Measurements from ENCODE around the gene UBAC1. TPM values are rescaled to one million over a fixed set of nuclear protein-coding genes. Genes with fewer than 3 reads are reported as not detected.

UBAC1 gene
- total RNA-seq, 1 experiment from 2014 or later: 54.8 TPM

- ATAC-seq (no peak), DNase-seq (ENCODE audit: low read depth, low spot score) (no peak)
- ChIA-PET POLR2A (no interaction called here), CTCF (no interaction called here), RAD21 (ENCODE audit: low non-redundant PET in 1 of 2, low total read pairs in 2 of 2, uncharacterized antibody in 2 of 2, unreplicated experiment in 2 of 2) (no interaction called here)
- Histone ChIP-seq H3K4me3 (replicated peaks in 1 of 2; ENCODE audit: low read depth in 1 of 2, low read length in 2 of 2) (no peak overlapping the region), H3K4me2 (ENCODE audit: low read length) (no peak overlapping the region), H3K27ac (ENCODE audit: low read depth, low read length) (no peak overlapping the region), H3K9ac (ENCODE audit: low read length) (no peak overlapping the region), H3K79me2 (ENCODE audit: insufficient read depth, low read length) (no peaks in the 10 kb centered on the region), H3K36me3 (ENCODE audit: control insufficient read depth in 1 of 2, insufficient read depth in 2 of 2, low read length in 2 of 2) (no peaks in the 10 kb centered on the region), H3K27me3 (ENCODE audit: insufficient read depth, low read length) (no peaks in the 10 kb centered on the region), H3K9me3 (ENCODE audit: control insufficient read depth in 1 of 2, insufficient read depth in 1 of 2, low read depth in 1 of 2, low read length in 2 of 2) (no peaks in the 10 kb centered on the region), H3K9me2 (ENCODE audit: insufficient read depth) (no peaks in the 10 kb centered on the region), H4K20me1 (ENCODE audit: insufficient read depth) (no peaks in the 10 kb centered on the region), H2AFZ (ENCODE audit: low read depth, low read length, poor library complexity, severe bottlenecking) (no peak overlapping the region), H3K4me1 (ENCODE audit: control insufficient read depth in 1 of 2, insufficient read depth in 2 of 2, low read length in 2 of 2) (no peaks in the 10 kb centered on the region)
- TF ChIP-seq ZBTB33 (IDR thresholded peaks at IDR 0.05; ENCODE audit: extremely low read depth, insufficient replicate concordance, low read length) (no peak), CTCF (IDR thresholded peaks at IDR 0.05 in 2 of 3, conservative IDR thresholded peaks at IDR 0.05 in 1 of 3; ENCODE audit: borderline replicate concordance in 1 of 3, insufficient read depth in 1 of 3, low read depth in 2 of 3, low read length in 2 of 3) (no peak), POLR2AphosphoS5 (IDR thresholded peaks at IDR 0.05; ENCODE audit: low read depth, low read length) (no peak), POLR2A (IDR thresholded peaks at IDR 0.05; ENCODE audit: borderline replicate concordance, extremely low read depth, insufficient read depth, insufficient read length) (no peak), SIN3A (IDR thresholded peaks at IDR 0.05; ENCODE audit: low read depth) (no peak), FOSL1 (IDR thresholded peaks at IDR 0.05; ENCODE audit: low read depth) (no peak), JUND (IDR thresholded peaks at IDR 0.05) (no peak), MAX (IDR thresholded peaks at IDR 0.05) (no peak), ATF3 (IDR thresholded peaks at IDR 0.05) (no peak), SRF (IDR thresholded peaks at IDR 0.05; ENCODE audit: low read depth) (no peak), EZH2phosphoT487 (IDR thresholded peaks at IDR 0.05; ENCODE audit: borderline replicate concordance) (no peak), REST (IDR thresholded peaks at IDR 0.05; ENCODE audit: low read depth) (no peak), SP1 (IDR thresholded peaks at IDR 0.05; ENCODE audit: low read depth) (no peak), TCF7L2 (IDR thresholded peaks at IDR 0.05; ENCODE audit: borderline replicate concordance, extremely low read depth, insufficient read depth, insufficient read length) (no peak), CBX3 (IDR thresholded peaks at IDR 0.05; ENCODE audit: low read depth) (no peak), ZFX (IDR thresholded peaks at IDR 0.05) (no peak), ELF1 (IDR thresholded peaks at IDR 0.05; ENCODE audit: borderline replicate concordance, low read depth) (no peak), CEBPB (IDR thresholded peaks at IDR 0.05; ENCODE audit: low read depth) (no peak)
- no TSS peak for BruUV-seq (replicated peaks)
- intact Hi-C loops (cut with micrococcal nuclease): no loop called here
Observed at GRCh38 chr9:135976944-135977343, 15.8 kb upstream of the UBAC1 start.
